K562 (cell line): ENCODE results near the gene RUNX1. TPM values are rescaled to one million over a fixed set of nuclear protein-coding genes. Genes with fewer than 3 reads are reported as not detected.
"Not testable (repeated sequence)": the region's sequence is repeated elsewhere in the genome, so short reads cannot be mapped to it uniquely, and the experiment has no call there.

Experiments
- ATAC-seq: fragments of 200-7000 bp; cut with Tn5 transposase; 3 replicates; pipeline ENCODE4 v1.9.1; 2020; ENCODE audit warnings: moderate library complexity
- BruUV-seq: library from RNA; stranded (reverse); fragments of 400-500 nt; replicated peaks from 2 replicates; lab custom pipeline; 2021; lab: Mats Ljungman, UMichigan
- CTCF ChIA-PET: fragments of 300-600 bp; formaldehyde crosslinking; extraction: SDS; loops from one replicate; lab custom pipeline; 2021; ENCODE audit warnings: low intra/inter-chr PET ratio; lab: Yijun Ruan, JAX
- POLR2A ChIA-PET: fragments of 300-600, 350-650 bp; sonication (Branson Sonifier 250); formaldehyde crosslinking; extraction: SDS; loops from one replicate; lab custom pipeline; 2021; ENCODE audit warnings: antibody characterized with exemption, inconsistent platforms; lab: Yijun Ruan, JAX
- DNase-seq, 4 experiments: peaks; one replicate each; pipeline versions ENCODE4 v3.0.0 to v3.0.0-alpha.2; 2011 to 2018; ENCODE audit warnings: low spot score in 3 of 4, mixed read lengths in 3 of 4; ENCODE audit errors: extremely low read depth in 1 of 4
- FAIRE-seq: peaks from 2 replicates; lab custom pipeline; 2011; peaks lifted over from hg19 to GRCh38; lab: Jason Lieb, UNC
- H2AFZ ChIP-seq: 2 replicates; pipeline ENCODE4 v1.6.0; 2011; ENCODE audit warnings: low read depth, low read length, control low read depth, inconsistent platforms
- H3K27ac ChIP-seq: fragments of 200-600 bp; 3 replicates; pipeline ENCODE4 v1.8.0; 2011; ENCODE audit warnings: low read depth, mild to moderate bottlenecking, control low read depth, inconsistent platforms, low read length, moderate library complexity, mixed read lengths; ENCODE audit errors: extremely low read depth
- H3K27me3 ChIP-seq, 2 experiments: fragments of 300-600 bp in 1 of 2; 2 replicates in 1 of 2; 3 replicates in 1 of 2; pipeline versions ENCODE4 v1.6.0 to v1.8.0; 2011; ENCODE audit warnings: inconsistent platforms in 2 of 2, low read length in 2 of 2, mild to moderate bottlenecking in 1 of 2, mixed read lengths in 1 of 2, moderate library complexity in 1 of 2; ENCODE audit not compliant: control insufficient read depth in 2 of 2, insufficient read depth in 2 of 2
- H3K36me3 ChIP-seq: fragments of 300-600 bp; 3 replicates; pipeline ENCODE4 v1.8.0; 2011; ENCODE audit warnings: mild to moderate bottlenecking, low read length, inconsistent platforms; ENCODE audit not compliant: control insufficient read depth, insufficient read depth
- H3K4me1 ChIP-seq, 2 experiments: fragments of 200-600 bp in 1 of 2; replicated peaks in 1 of 2; 2 replicates in 1 of 2; 3 replicates in 1 of 2; pipeline versions ENCODE4 v1.5.1 to v1.8.0; 2011; ENCODE audit warnings: inconsistent platforms in 2 of 2, low read length in 2 of 2, mild to moderate bottlenecking in 1 of 2, mixed read lengths in 1 of 2, moderate library complexity in 1 of 2; ENCODE audit not compliant: control insufficient read depth in 2 of 2, insufficient read depth in 2 of 2
- H3K4me2 ChIP-seq: 2 replicates; pipeline ENCODE4 v1.6.1; 2011; ENCODE audit warnings: low read length, control low read depth, inconsistent platforms, mixed read lengths; ENCODE audit not compliant: insufficient read depth
- H3K4me3 ChIP-seq: fragments of 200-600 bp; sonication (generic), shearing (Covaris generic); 2 replicates; pipeline ENCODE4 v1.5.1; 2016; ENCODE audit warnings: control low read depth, inconsistent platforms
- H3K79me2 ChIP-seq: fragments of 200-600 bp; 3 replicates; pipeline ENCODE4 v1.8.0; 2011; ENCODE audit warnings: low read length, inconsistent platforms; ENCODE audit not compliant: control insufficient read depth, insufficient read depth
- H3K9ac ChIP-seq, 2 experiments: 2 replicates each; pipeline versions ENCODE4 v1.6.0 to v1.6.1; 2011; ENCODE audit warnings: low read depth in 2 of 2, low read length in 2 of 2, control low read depth in 1 of 2, inconsistent platforms in 1 of 2, mild to moderate bottlenecking in 1 of 2, mixed read lengths in 1 of 2; ENCODE audit not compliant: insufficient read depth in 1 of 2
- H3K9me1 ChIP-seq: one replicate; pipeline ENCODE4 v1.6.0; 2011; ENCODE audit warnings: inconsistent platforms, mild to moderate bottlenecking, low read length, moderate library complexity; ENCODE audit not compliant: control insufficient read depth, insufficient read depth
- H3K9me3 ChIP-seq: replicated peaks from 2 replicates; pipeline ENCODE4 v1.5.1; 2011; ENCODE audit warnings: low read depth, low read length, inconsistent platforms; ENCODE audit not compliant: control insufficient read depth, insufficient read depth
- H4K20me1 ChIP-seq: replicated peaks from 2 replicates; pipeline ENCODE4 v1.6.1; 2011; ENCODE audit warnings: low read length, inconsistent platforms, mixed read lengths; ENCODE audit not compliant: control insufficient read depth, insufficient read depth
- BCOR ChIP-seq: fragments of 450-650 bp; IDR thresholded peaks from 2 replicates; pipeline ENCODE4 v1.6.1; 2016
- BRD4 ChIP-seq: fragments of 200-600 bp; sonication (generic); IDR thresholded peaks from 2 replicates; pipeline ENCODE4 v1.6.1; 2017; ENCODE audit warnings: inconsistent platforms
- HNRNPL ChIP-seq: fragments of 200-400 bp; formaldehyde crosslinking; IDR thresholded peaks from 2 replicates; pipeline ENCODE4 v1.6.1; 2017; ENCODE audit warnings: low read depth, mild to moderate bottlenecking, low read length
- HNRNPUL1 ChIP-seq: fragments of 200-400 bp; formaldehyde crosslinking; IDR thresholded peaks from 2 replicates; pipeline ENCODE4 v1.6.1; 2017; ENCODE audit warnings: low read length
- JUN ChIP-seq, 2 experiments: sonication (generic) in 1 of 2; formaldehyde crosslinking in 1 of 2; IDR thresholded peaks; 2 replicates each; pipeline versions ENCODE4 v1.6.1 to v1.8.0; 2012 to 2022; ENCODE audit warnings: borderline replicate concordance in 2 of 2, mild to moderate bottlenecking in 2 of 2, improper control_type of control experiment in 1 of 2, low read depth in 1 of 2, low read length in 1 of 2, missing genetic modification reagents in 1 of 2
- KDM1A ChIP-seq, 2 experiments: fragments of 450-650 bp; IDR thresholded peaks; 2 replicates each; pipeline ENCODE4 v1.6.1; 2016; ENCODE audit warnings: mild to moderate bottlenecking in 2 of 2
- MAX ChIP-seq: sonication (generic); formaldehyde crosslinking; IDR thresholded peaks from 2 replicates; pipeline ENCODE4 v1.9.0; 2022; ENCODE audit warnings: mild to moderate bottlenecking, missing genetic modification reagents
- NEUROD1 ChIP-seq: fragments of 150-350 bp; IDR thresholded peaks from 2 replicates; pipeline ENCODE4 v1.6.1; 2014; ENCODE audit warnings: borderline replicate concordance, low read length, low read depth; ENCODE audit not compliant: partially characterized antibody
- NFE2 ChIP-seq: IDR thresholded peaks from 2 replicates; pipeline ENCODE4 v1.6.1; 2014; ENCODE audit warnings: antibody characterized with exemption, low read depth
- NFIC ChIP-seq: fragments of 450-650 bp; IDR thresholded peaks from 2 replicates; pipeline ENCODE4 v1.6.1; 2017; ENCODE audit warnings: mild to moderate bottlenecking, inconsistent platforms
- NFYB ChIP-seq: IDR thresholded peaks from 2 replicates; pipeline ENCODE4 v1.6.1; 2011; ENCODE audit warnings: mild to moderate bottlenecking, moderate library complexity; ENCODE audit not compliant: insufficient read length; ENCODE audit errors: extremely low read depth
- RFX7 ChIP-seq: fragments of 250-450 bp; sonication (Bioruptor Pico); IDR thresholded peaks from 2 replicates; pipeline ENCODE4 v1.5.1; 2021; ENCODE audit warnings: mild to moderate bottlenecking
- SMAD1 ChIP-seq: fragments of 150-350 bp; IDR thresholded peaks from 2 replicates; pipeline ENCODE4 v1.6.1; 2014; ENCODE audit warnings: low read length, low read depth; ENCODE audit not compliant: partially characterized antibody
- SMARCA5 ChIP-seq: fragments of 450-650 bp; IDR thresholded peaks from 2 replicates; pipeline ENCODE4 v1.6.1; 2016
- YBX1 ChIP-seq: fragments of 450-650 bp; IDR thresholded peaks from 2 replicates; pipeline ENCODE4 v1.7.1; 2016; ENCODE audit warnings: mild to moderate bottlenecking
- ZFP36 ChIP-seq: fragments of 150-350 bp; IDR thresholded peaks from 2 replicates; pipeline ENCODE4 v1.6.1; 2018; ENCODE audit warnings: low read length, low read depth; ENCODE audit not compliant: partially characterized antibody
- ZNF143 ChIP-seq: sonication (generic); formaldehyde crosslinking; IDR thresholded peaks from 2 replicates; pipeline ENCODE4 v1.9.0; 2022; ENCODE audit warnings: mild to moderate bottlenecking, missing genetic modification reagents
- ZNF146 ChIP-seq: IDR thresholded peaks from one replicate; pipeline ENCODE4 v1.6.1; 2018; ENCODE audit warnings: missing compliant biosample characterization; ENCODE audit not compliant: unreplicated experiment
- ZNF695 ChIP-seq: fragments of 450-650 bp; formaldehyde crosslinking; IDR thresholded peaks from 2 replicates; pipeline ENCODE4 v1.4.0; 2020; ENCODE audit warnings: mild to moderate bottlenecking, moderate library complexity
- WGBS: fragments of 100-300 bp; shearing (Covaris generic); methylation state at CpG from one replicate; pipeline ENCODE4 v1.1.6; 2016; ENCODE audit warnings: low coverage, mixed read lengths; ENCODE audit not compliant: insufficient coverage; ENCODE audit errors: missing lambda C conversion rate; 5-methylcytosine and 5-hydroxymethylcytosine counted together
- in situ Hi-C: fragments of 300-500 bp; cut with MboI; formaldehyde crosslinking; loops from 4 replicates; pipeline ENCODE4 v1.15.0; 2018; ENCODE audit warnings: inconsistent platforms, mixed read lengths
- intact Hi-C: fragments of 100-400 bp; cut with micrococcal nuclease; formaldehyde crosslinking; loops from 2 replicates; pipeline ENCODE4 v1.14.2; 2022
- polyA plus RNA-seq, 8 experiments: library from polyadenylated mRNA; depleted of rRNA in 4 of 8; stranded (reverse) in 5 of 8; unstranded in 3 of 8; fragments of >200 nt; fragmentation: Nextera tagmentation in 2 of 8; fragmentation: Illumina TruSeq in 1 of 8; extraction: Ambion mirVana in 2 of 8; extraction: Trizol in 1 of 8; gene quantifications; 2 replicates each; pipeline versions ENCODE4 v1.2.1 to v1.2.3, GENCODE V29; 2011 to 2014; ENCODE audit warnings: inconsistent platforms in 1 of 8, missing spikeins in 1 of 8
- total RNA-seq, 7 experiments: library from RNA; depleted of rRNA in 6 of 7; stranded (reverse); fragments of >200 nt in 6 of 7; fragmentation: Illumina TruSeq in 2 of 7; extraction: Trizol in 2 of 7; gene quantifications; 2 replicates each; pipeline versions ENCODE4 v1.2.1 to v1.2.3, GENCODE V29; 2011 to 2021; ENCODE audit warnings: low replicate concordance in 1 of 7

RUNX1 gene
- total and polyA plus RNA-seq, 9 of the 15 experiments (the other 6 are each of a cell fraction or from before 2014, with no cell fraction given): 2.2 to 68.6 (median 17.8) TPM

GRCh38 chr21:34951868-34952267, 97.2 kb downstream of the RUNX1 start:
- H3K36me3 ChIP-seq, in situ Hi-C loops, ATAC-seq, FAIRE-seq, H3K9me1 ChIP-seq, CTCF ChIA-PET, H3K27ac ChIP-seq, H3K4me2 ChIP-seq, H3K27me3 ChIP-seq, BruUV-seq, H4K20me1 ChIP-seq, H2AFZ ChIP-seq, H3K9ac ChIP-seq, H3K4me3 ChIP-seq, DNase-seq, H3K9me3 ChIP-seq, H3K79me2 ChIP-seq: not testable (repeated sequence)
- 96% methylated on average over 4 of the region's 4 CpGs for WGBS
- 0 out of 2 replicates have a peak, but pooled peaks have one; percentile 24 for TF ChIP-seq SMARCA5
- 0 out of 2 replicates have a peak, but pooled peaks have one; percentile 4 for TF ChIP-seq NFIC
- 0 out of 2 replicates have a peak, but pooled peaks have one; percentile 23 for TF ChIP-seq BCOR
- TF ChIP-seq ZNF146 (CRISPR knock-in tag): peak; percentile 70
- TF ChIP-seq KDM1A (IDR thresholded peaks at IDR 0.05): peak in 1 of 2 experiments; percentile 40; a peak in 2 of 4 replicates
- POLR2A ChIA-PET: interaction anchor here (0.6 kb wide), 1 partner anchor 31 kb away, joined by 3 read pairs; no protein-coding TSS in a partner anchor
- intact Hi-C loops: loop anchor here (5.0 kb wide), 2 partner anchors 45 to 65 kb away; no protein-coding TSS in a partner anchor
- H3K4me1 ChIP-seq: peaks cover 12 to 36% of the 10 kb centered on the region in 2 experiments

- CTCF ChIA-PET: no interaction called here
- FAIRE-seq: peak; percentile 72
- Histone ChIP-seq H3K9ac (no peak overlapping the region), H3K9me1 (no peaks in the 10 kb centered on the region), H3K4me2 (peak overlapping the region; percentile 40; the same call in 1 of the 2 replicates), H3K79me2 (no peaks in the 10 kb centered on the region), H3K27me3 (no peaks in the 10 kb centered on the region), H3K36me3 (no peaks in the 10 kb centered on the region), H3K4me1 (peaks cover 12 to 44% of the 10 kb centered on the region in 2 experiments), H3K9me3 (no peaks in the 10 kb centered on the region), H3K4me3 (no peak overlapping the region), H2AFZ (peak overlapping the region; percentile 67), H3K27ac (no peak overlapping the region), H4K20me1 (no peaks in the 10 kb centered on the region)
- ATAC-seq: peak; percentile 76
- intact Hi-C loops (loop anchor here (5.0 kb wide), 2 partner anchors 44 to 64 kb away; no protein-coding TSS in a partner anchor), in situ Hi-C loops (no loop called here)
- no TSS peak for BruUV-seq
- WGBS: 5% methylated on average over 4 of the region's 4 CpGs
- POLR2A ChIA-PET: no interaction called here
- peak; percentile 40 to 76 (median 58) for DNase-seq
- no peak for TF ChIP-seq ZNF143
- no peak for TF ChIP-seq HNRNPUL1
- peak; percentile 44 for TF ChIP-seq ZFP36
- TF ChIP-seq ZNF695 (CRISPR knock-in tag): no peak
- TF ChIP-seq YBX1: no peak
- no peak for TF ChIP-seq BRD4
- TF ChIP-seq SMAD1: no peak
- TF ChIP-seq JUN (IDR thresholded peaks at IDR 0.05; ENCODE audit: borderline replicate concordance, low read depth, low read length): no peak
- TF ChIP-seq JUN (CRISPR knock-in tag; IDR thresholded peaks at IDR 0.05; ENCODE audit: borderline replicate concordance): no peak
- TF ChIP-seq NFYB: no peak
- peak; percentile 88 for TF ChIP-seq NFE2
- TF ChIP-seq RFX7 (CRISPR knock-in tag): no peak
- no peak for TF ChIP-seq HNRNPL
- TF ChIP-seq MAX (CRISPR knock-in tag): no peak
- peak; percentile 22 for TF ChIP-seq NEUROD1
These were observed 98.1 kb downstream of the RUNX1 start for GRCh38 chr21:34950980-34951379.
